Stomach (tissue), 19 donors: ENCODE data around the gene VGLL2. TPM values are rescaled to one million over a fixed set of nuclear protein-coding genes. Genes with fewer than 3 reads are reported as not detected.
A peak's percentile ranks its signal among the peaks of the same experiment; 100 is the strongest.

Experiments
- DNase-seq, 2 donors: peaks; one replicate each; pipeline versions ENCODE4 v3.0.0 to v3.0.0-alpha.2; 2013 to 2019
- H3K27ac ChIP-seq, 5 donors: fragments of 200-600 bp in 4 of 5; sonication (generic) in 4 of 5; one replicate each; pipeline ENCODE4 v1.5.1; 2013 to 2019; ENCODE audit warnings: mild to moderate bottlenecking in 1 of 5, moderate library complexity in 1 of 5
- H3K27me3 ChIP-seq, 3 donors: fragments of 200-600 bp; sonication (generic); one replicate each; pipeline ENCODE4 v1.5.1; 2017 to 2019; ENCODE audit warnings: mixed run types in 1 of 3
- H3K36me3 ChIP-seq, 4 donors: fragments of 200-600 bp; sonication (generic); 1 replicate in 3 of 4; 2 replicates in 1 of 4; pipeline ENCODE4 v1.5.1; 2016 to 2019
- H3K4me1 ChIP-seq, 4 donors: fragments of 200-600 bp; sonication (generic); one replicate each; pipeline ENCODE4 v1.5.1; 2016 to 2019
- H3K4me3 ChIP-seq, 4 donors: fragments of 200-600 bp; sonication (generic) in 3 of 4; one replicate each; pipeline ENCODE4 v1.5.1; 2016 to 2019; ENCODE audit warnings: mild to moderate bottlenecking in 1 of 4
- H3K9me3 ChIP-seq, 4 donors: fragments of 200-600 bp; sonication (generic); one replicate each; pipeline ENCODE4 v1.5.1; 2016 to 2019
- CTCF ChIP-seq, 7 experiments: fragments of 450-650 bp in 4 of 7; fragments of 200-600 bp in 3 of 7; sonication (generic) in 3 of 7; IDR thresholded peaks; one replicate each; pipeline ENCODE4 v1.5.1; 2016 to 2019; ENCODE audit warnings: antibody characterized with exemption in 7 of 7, control low read depth in 2 of 7, mild to moderate bottlenecking in 1 of 7
- EP300 ChIP-seq: sonication (generic); formaldehyde crosslinking; IDR thresholded peaks from one replicate; pipeline ENCODE4 v1.6.1; 2017; ENCODE audit warnings: antibody characterized with exemption
- POLR2A ChIP-seq, 4 donors: fragments of 450-650 bp; IDR thresholded peaks; one replicate each; pipeline ENCODE4 v1.6.1; 2016; ENCODE audit warnings: antibody characterized with exemption in 4 of 4, control low read depth in 2 of 4, mild to moderate bottlenecking in 1 of 4, moderate library complexity in 1 of 4
- POLR2AphosphoS5 ChIP-seq, 3 donors: sonication (generic); formaldehyde crosslinking; IDR thresholded peaks; one replicate each; pipeline ENCODE4 v1.6.1; 2016; ENCODE audit warnings: antibody characterized with exemption in 3 of 3
- WGBS, 5 donors: extraction: QIAGEN DNeasy Blood & Tissue Kit in 3 of 5; methylation state at CpG; one replicate each; pipeline versions ENCODE4 v1.1.5 to v1.1.7; 2013 to 2018; 5-methylcytosine and 5-hydroxymethylcytosine counted together
- intact Hi-C: fragments of 100-400 bp; cut with DNase I; formaldehyde crosslinking; loops from one replicate; pipeline ENCODE4 v1.15.1; 2023; ENCODE audit warnings: low total_unique reads
- long read RNA-seq, 10 donors: transcript quantifications; one replicate each; lab custom pipeline, GENCODE V29; 2026
- polyA plus RNA-seq, 3 donors: library from polyadenylated mRNA; stranded (reverse); fragments of 200-250 nt; gene quantifications; one replicate each; pipeline ENCODE4 v1.2.3, GENCODE V29; 2013
- total RNA-seq, 5 donors: library from RNA; depleted of rRNA; stranded (reverse); fragments of >200 nt; gene quantifications; one replicate each; pipeline versions ENCODE4 v1.1.0 to v1.2.3, GENCODE V29; 2014 to 2016
- donor health status: healthy with polysubstance abuse.
- donor health status: Bipolar disorder and iron deficiency.
- donor health status: healthy.

Gene VGLL2
- 1 to 10 TPM in 1 of 5 donors, not detected in 4; 1.2 TPM for total RNA-seq
- not detected for polyA plus RNA-seq
- long read RNA-seq, donor 1: 0 reads
- long read RNA-seq, donor 2: 0 reads
- long read RNA-seq, donor 3: 0 reads
- long read RNA-seq, donor 4: 0 reads
- long read RNA-seq, donor 5: 0 reads
- long read RNA-seq, donor 6: 0 reads
- long read RNA-seq, donor 7: 0 reads
- long read RNA-seq, donor 8: 0 reads
- long read RNA-seq, donor 9: 0 reads
- long read RNA-seq, donor 10: 0 reads

- DNase-seq: peak in 1 of 2 donors; percentile 85
- 1 to 6% (median 2%) methylated on average over 29 to 63 of the region's 63 CpGs for WGBS, 5 donors
- Histone ChIP-seq H3K4me3 (peak within 1 kb of the TSS; percentile 40 to 58 (median 48)), H3K27ac (no peak within 1 kb of the TSS), H3K9me3 (peaks cover 0 to 10% (median 0%) of the 10 kb centered on the region in 4 donors), H3K4me1 (peaks cover 28 to 37% (median 32%) of the 10 kb centered on the region in 4 donors), H3K27me3 (peaks cover 24 to 98% (median 84%) of the 10 kb centered on the region in 3 donors), H3K36me3 (no peaks in the 10 kb centered on the region)
- TF ChIP-seq POLR2AphosphoS5 (IDR thresholded peaks at IDR 0.05) (no peak), POLR2A (IDR thresholded peaks at IDR 0.05) (no peak), EP300 (no peak), CTCF (IDR thresholded peaks at IDR 0.05) (no peak)
- intact Hi-C loops: no loop called here
Observed at GRCh38 chr6:117265410-117266256, at the start of gene VGLL2. VGLL2 (plus strand) TSS chr6:117265558; CDS start chr6:117265764, 206 bp downstream.

GRCh38 chr6:117222861-117223260 lies 42.5 kb upstream of the VGLL2 start:
- TF ChIP-seq POLR2AphosphoS5 (IDR thresholded peaks at IDR 0.05) (no peak), CTCF (IDR thresholded peaks at IDR 0.05) (no peak), EP300 (no peak), POLR2A (IDR thresholded peaks at IDR 0.05) (no peak)
- H3K4me3 ChIP-seq: no peak overlapping the region
- 85 to 93% (median 92%) methylated on average over 3 of the region's 3 CpGs for WGBS, 5 donors
- no peaks in the 10 kb centered on the region for H3K27me3 ChIP-seq
- H3K9me3 ChIP-seq: no peaks in the 10 kb centered on the region
- intact Hi-C loops: no loop called here
- no peak overlapping the region for H3K27ac ChIP-seq
- no peak for DNase-seq
- no peaks in the 10 kb centered on the region for H3K4me1 ChIP-seq
- H3K36me3 ChIP-seq: no peaks in the 10 kb centered on the region

- Histone ChIP-seq H3K4me3 (no peak overlapping the region), H3K4me1 (no peaks in the 10 kb centered on the region), H3K27ac (no peak overlapping the region), H3K36me3 (no peaks in the 10 kb centered on the region), H3K27me3 (no peaks in the 10 kb centered on the region), H3K9me3 (peaks cover 0 to 6% (median 0%) of the 10 kb centered on the region in 4 donors)
- 80 to 98% (median 94%) methylated on average over 1 of the region's 1 CpG for WGBS, 5 donors
- no peak for TF ChIP-seq POLR2AphosphoS5 (IDR thresholded peaks at IDR 0.05)
- TF ChIP-seq EP300: no peak
- no peak for TF ChIP-seq POLR2A (IDR thresholded peaks at IDR 0.05)
- TF ChIP-seq CTCF (IDR thresholded peaks at IDR 0.05): no peak
- intact Hi-C loops: no loop called here
- DNase-seq: no peak
Observed at GRCh38 chr6:117226778-117227177, 38.6 kb upstream of the VGLL2 start.

- DNase-seq: peak in 1 of 2 donors; percentile 10
- intact Hi-C loops: no loop called here
- Histone ChIP-seq H3K27ac (no peak overlapping the region), H3K4me1 (no peaks in the 10 kb centered on the region), H3K27me3 (no peaks in the 10 kb centered on the region), H3K36me3 (no peaks in the 10 kb centered on the region), H3K9me3 (peaks cover 0 to 6% (median 0%) of the 10 kb centered on the region in 4 donors), H3K4me3 (no peak overlapping the region)
- 57 to 80% (median 75%) methylated on average over 3 of the region's 3 CpGs for WGBS, 5 donors
- no peak for TF ChIP-seq CTCF (IDR thresholded peaks at IDR 0.05)
- no peak for TF ChIP-seq POLR2A (IDR thresholded peaks at IDR 0.05)
- TF ChIP-seq POLR2AphosphoS5 (IDR thresholded peaks at IDR 0.05): no peak
- no peak for TF ChIP-seq EP300
Observed at GRCh38 chr6:117227245-117227962, 38.0 kb upstream of the VGLL2 start.
